GM23338 (cell line): ENCODE results near the gene MFSD11. TPM values are rescaled to one million over a fixed set of nuclear protein-coding genes. Genes with fewer than 3 reads are reported as not detected.

Source experiments
- ATAC-seq: fragments of 200-7000 bp; cut with Tn5 transposase; 3 replicates; pipeline ENCODE4 v1.9.1; 2020
- DNase-seq: peaks from one replicate; pipeline ENCODE4 v3.0.0-alpha.2; 2015; ENCODE audit warnings: low spot score
- H2AFZ ChIP-seq: fragments of 200-600 bp; sonication (generic); 2 replicates; pipeline ENCODE4 v1.8.0; 2016; ENCODE audit warnings: antibody characterized with exemption, mild to moderate bottlenecking, moderate library complexity
- H3F3A ChIP-seq: fragments of 200-600 bp; sonication (generic); replicated peaks from 2 replicates; pipeline ENCODE4 v1.8.0; 2017; ENCODE audit warnings: antibody characterized with exemption, mixed run types, low read depth
- H3K27ac ChIP-seq: fragments of 200-600 bp; sonication (generic); 2 replicates; pipeline ENCODE4 v1.6.1; 2016; ENCODE audit warnings: low read depth
- H3K27me3 ChIP-seq: fragments of 200-600 bp; sonication (generic); 2 replicates; pipeline ENCODE4 v1.8.0; 2016; ENCODE audit warnings: mild to moderate bottlenecking, mixed run types, moderate library complexity; ENCODE audit not compliant: insufficient read depth
- H3K36me3 ChIP-seq: fragments of 200-600 bp; sonication (generic); 2 replicates; pipeline ENCODE4 v1.8.0; 2016; ENCODE audit warnings: mild to moderate bottlenecking; ENCODE audit not compliant: insufficient read depth
- H3K4me1 ChIP-seq: fragments of 200-600 bp; sonication (generic); 2 replicates; pipeline ENCODE4 v1.8.0; 2016; ENCODE audit warnings: mild to moderate bottlenecking, moderate library complexity; ENCODE audit not compliant: insufficient read depth
- H3K4me2 ChIP-seq: fragments of 200-600 bp; sonication (generic); 2 replicates; pipeline ENCODE4 v1.7.1; 2017; ENCODE audit warnings: mixed run types
- H3K4me3 ChIP-seq: fragments of 200-600 bp; sonication (generic); 2 replicates; pipeline ENCODE4 v1.6.1; 2016; ENCODE audit warnings: mixed run types
- H3K79me2 ChIP-seq: fragments of 200-600 bp; sonication (generic); replicated peaks from 2 replicates; pipeline ENCODE4 v1.8.0; 2017; ENCODE audit warnings: mild to moderate bottlenecking; ENCODE audit not compliant: insufficient read depth
- H3K9me2 ChIP-seq: fragments of 200-600 bp; sonication (generic); 2 replicates; pipeline ENCODE4 v1.8.0; 2017; ENCODE audit not compliant: insufficient read depth
- H4K20me1 ChIP-seq: fragments of 200-600 bp; sonication (generic); replicated peaks from 2 replicates; pipeline ENCODE4 v1.8.0; 2017; ENCODE audit warnings: mild to moderate bottlenecking; ENCODE audit not compliant: insufficient read depth
- H3K27ac Mint-ChIP-seq: 2 replicates; pipeline ENCODE4 v1.8.0; 2020; ENCODE audit warnings: inconsistent platforms, mild to moderate bottlenecking, moderate library complexity, mixed read lengths
- H3K27me3 Mint-ChIP-seq: 3 replicates; pipeline ENCODE4 v1.8.0; 2022; ENCODE audit warnings: low read depth, mild to moderate bottlenecking, moderate library complexity, mixed read lengths, inconsistent platforms; ENCODE audit not compliant: insufficient read depth, poor library complexity
- H3K36me3 Mint-ChIP-seq: 3 replicates; pipeline ENCODE4 v1.8.0; 2021; ENCODE audit warnings: low read depth, mild to moderate bottlenecking, inconsistent platforms, moderate library complexity, mixed read lengths
- H3K4me1 Mint-ChIP-seq: 3 replicates; pipeline ENCODE4 v1.8.0; 2020; ENCODE audit warnings: mild to moderate bottlenecking, inconsistent platforms, mixed read lengths
- H3K4me3 Mint-ChIP-seq: 3 replicates; pipeline ENCODE4 v1.8.0; 2021; ENCODE audit warnings: moderate library complexity, mild to moderate bottlenecking, inconsistent platforms, mixed read lengths
- H3K9me3 Mint-ChIP-seq: 3 replicates; pipeline ENCODE4 v1.8.0; 2020; ENCODE audit warnings: moderate library complexity, mild to moderate bottlenecking, inconsistent platforms, mixed read lengths
- CREB1 ChIP-seq: fragments of 250-450 bp; sonication (Bioruptor Pico); IDR thresholded peaks from 2 replicates; pipeline ENCODE4 v1.5.0; 2020; ENCODE audit warnings: low read depth, mild to moderate bottlenecking, moderate library complexity
- CTCF ChIP-seq, 2 experiments: fragments of 200-600 bp in 1 of 2; sonication (generic) in 1 of 2; conservative IDR thresholded peaks; 2 replicates each; pipeline versions ENCODE4 v1.5.1 to v1.6.1; 2016 to 2017; ENCODE audit warnings: antibody characterized with exemption in 2 of 2, low read depth in 2 of 2, mild to moderate bottlenecking in 2 of 2, moderate library complexity in 1 of 2
- ETS1 ChIP-seq: IDR thresholded peaks from 2 replicates; pipeline ENCODE4 v1.6.1; 2016; ENCODE audit warnings: antibody characterized with exemption
- EZH2 ChIP-seq: fragments of 200-600 bp; sonication (generic); IDR thresholded peaks from one replicate; pipeline ENCODE4 v1.8.0; 2017; ENCODE audit warnings: antibody characterized with exemption, mild to moderate bottlenecking, low read depth; ENCODE audit not compliant: unreplicated experiment
- EZH2phosphoT487 ChIP-seq: fragments of 200-600 bp; sonication (generic); IDR thresholded peaks from one replicate; pipeline ENCODE4 v1.8.1; 2018; ENCODE audit warnings: antibody characterized with exemption; ENCODE audit not compliant: unreplicated experiment
- JUNB ChIP-seq: IDR thresholded peaks from one replicate; pipeline ENCODE4 v1.6.1; 2016; ENCODE audit warnings: antibody characterized with exemption; ENCODE audit not compliant: unreplicated experiment
- NANOG ChIP-seq: IDR thresholded peaks from 2 replicates; pipeline ENCODE4 v1.6.1; 2016; ENCODE audit warnings: antibody characterized with exemption, borderline replicate concordance
- POLR2AphosphoS5 ChIP-seq: IDR thresholded peaks from 2 replicates; pipeline ENCODE4 v1.6.1; 2016; ENCODE audit warnings: antibody characterized with exemption, low read depth
- REST ChIP-seq: IDR thresholded peaks from one replicate; pipeline ENCODE4 v1.6.1; 2018; ENCODE audit warnings: antibody characterized with exemption; ENCODE audit not compliant: unreplicated experiment
- STAT1 ChIP-seq: IDR thresholded peaks from one replicate; pipeline ENCODE4 v1.6.1; 2016; ENCODE audit warnings: antibody characterized with exemption; ENCODE audit not compliant: unreplicated experiment
- ZNF114 ChIP-seq: fragments of 250-450 bp; sonication (Bioruptor Pico); IDR thresholded peaks from 2 replicates; pipeline ENCODE4 v1.5.0; 2020; ENCODE audit warnings: mild to moderate bottlenecking, moderate library complexity
- ZNF331 ChIP-seq: fragments of 250-450 bp; sonication (Bioruptor Pico); IDR thresholded peaks from 2 replicates; pipeline ENCODE4 v1.5.0; 2020; ENCODE audit warnings: low read depth, mild to moderate bottlenecking, moderate library complexity
- ZNF462 ChIP-seq: fragments of 250-450 bp; sonication (Bioruptor Pico); IDR thresholded peaks from 2 replicates; pipeline ENCODE4 v1.5.0; 2020; ENCODE audit warnings: mild to moderate bottlenecking, moderate library complexity
- polyA plus RNA-seq: library from polyadenylated mRNA; unstranded; fragments of >200 nt; fragmentation: Nextera tagmentation; extraction: Ambion mirVana; gene quantifications from 2 replicates; pipeline ENCODE4 v1.2.1, GENCODE V29; 2016
- total RNA-seq: library from RNA; depleted of rRNA; stranded (reverse); fragments of >200 nt; shearing (Covaris generic); gene quantifications from 2 replicates; pipeline ENCODE4 v1.2.3, GENCODE V29; 2014

The MFSD11 gene
- total and polyA plus RNA-seq, 2 experiments from 2014 or later, result 10.2 to 35.3 TPM

GRCh38 chr17:76737082-76737675 lies 740 bp upstream of the MFSD11 start, which contains the start of gene SRSF2:
TSS of gene SRSF2 (minus strand) at chr17:76737331. CDS start at chr17:76737160, 171 bp downstream.
- Histone ChIP-seq H4K20me1 (peaks cover 28% of the 10 kb centered on the region), H2AFZ (peak within 1 kb of the TSS; percentile 73), H3K4me1 (peaks cover 12% of the 10 kb centered on the region; the same call in 1 of the 2 replicates), H3K9me2 (no peaks in the 10 kb centered on the region), H3K36me3 (peaks cover 34% of the 10 kb centered on the region), H3K79me2 (peaks cover 56% of the 10 kb centered on the region), H3K4me2 (peak within 1 kb of the TSS; percentile 99), H3K4me3 (peak within 1 kb of the TSS; percentile 97), H3K27ac (peak within 1 kb of the TSS; percentile 99), H3K27me3 (no peaks in the 10 kb centered on the region), H3F3A (peaks cover 34% of the 10 kb centered on the region)
- peaks cover 55% of the 10 kb centered on the region for H3K36me3 Mint-ChIP-seq
- H3K27me3 Mint-ChIP-seq, result peaks cover 19% of the 10 kb centered on the region
- ATAC-seq (peak; percentile 73), DNase-seq (peak; percentile 99)
- peaks cover 9% of the 10 kb centered on the region; the same call in 2 of the 3 replicates for H3K9me3 Mint-ChIP-seq
- peak within 1 kb of the TSS; percentile 100 for H3K27ac Mint-ChIP-seq
- peak within 1 kb of the TSS; percentile 99 for H3K4me3 Mint-ChIP-seq
- H3K4me1 Mint-ChIP-seq, result peaks cover 26% of the 10 kb centered on the region
- peak; percentile 99 for TF ChIP-seq POLR2AphosphoS5
- TF ChIP-seq ZNF114 (CRISPR knock-in tag), result no peak
- TF ChIP-seq EZH2, result no peak
- TF ChIP-seq REST, result peak; percentile 34
- no peak for TF ChIP-seq JUNB
- no peak for TF ChIP-seq STAT1
- no peak for TF ChIP-seq ZNF331 (CRISPR knock-in tag)
- TF ChIP-seq NANOG, result no peak
- peak; percentile 60 for TF ChIP-seq CREB1 (CRISPR knock-in tag)
- TF ChIP-seq CTCF (conservative IDR thresholded peaks at IDR 0.05; ENCODE audit: low read depth in 2 of 2), result no peak
- TF ChIP-seq EZH2phosphoT487, result no peak
- no peak for TF ChIP-seq ZNF462 (CRISPR knock-in tag)
- TF ChIP-seq ETS1, result peak; percentile 63
